ENCODE results near the gene CNTF. TPM values are rescaled to one million over a fixed set of nuclear protein-coding genes. Genes with fewer than 3 reads are reported as not detected.

Gene CNTF
- total RNA-seq, 3 donors from 2014 or later = 0.59 to 1.6 (median 0.66) TPM

GRCh38 chr11:58616594-58616993, 5.9 kb upstream of the CNTF start:
- Histone ChIP-seq H3K36me3 (peaks cover 11% of the 10 kb centered on the region), H3K9me3 (no peaks in the 10 kb centered on the region), H3K27ac (no peak overlapping the region), H3K4me1 (no peaks in the 10 kb centered on the region), H3K27me3 (no peaks in the 10 kb centered on the region), H3K4me3 (no peak overlapping the region)
- no peak for DNase-seq (ENCODE audit: low spot score in 2 of 2)
- intact Hi-C loops (cut with DNase I; ENCODE audit: low total_unique reads) = no loop called here
- TF ChIP-seq CTCF (IDR thresholded peaks at IDR 0.05) = no peak
- TF ChIP-seq POLR2A (IDR thresholded peaks at IDR 0.05) = no peak
- no peak for TF ChIP-seq POLR2AphosphoS5 (IDR thresholded peaks at IDR 0.05)

GRCh38 chr11:58617976-58618557, 4.4 kb upstream of the CNTF start:
- Histone ChIP-seq H3K4me3 (no peak overlapping the region), H3K9me3 (no peaks in the 10 kb centered on the region), H3K4me1 (no peaks in the 10 kb centered on the region), H3K36me3 (peaks cover under 1% of the 10 kb centered on the region), H3K27me3 (no peaks in the 10 kb centered on the region), H3K27ac (no peak overlapping the region)
- intact Hi-C loops (cut with DNase I; ENCODE audit: low total_unique reads) = no loop called here
- TF ChIP-seq POLR2A (IDR thresholded peaks at IDR 0.05) = no peak
- no peak for TF ChIP-seq POLR2AphosphoS5 (IDR thresholded peaks at IDR 0.05)
- no peak for TF ChIP-seq CTCF (IDR thresholded peaks at IDR 0.05)
- no peak for DNase-seq (ENCODE audit: low spot score in 2 of 2)

- Histone ChIP-seq H3K4me3 (no peak overlapping the region), H3K4me1 (no peaks in the 10 kb centered on the region), H3K9me3 (no peaks in the 10 kb centered on the region), H3K27ac (no peak overlapping the region), H3K27me3 (no peaks in the 10 kb centered on the region), H3K36me3 (no peaks in the 10 kb centered on the region)
- TF ChIP-seq POLR2A (IDR thresholded peaks at IDR 0.05) = no peak
- TF ChIP-seq POLR2AphosphoS5 (IDR thresholded peaks at IDR 0.05) = no peak
- TF ChIP-seq CTCF (IDR thresholded peaks at IDR 0.05) = no peak
- intact Hi-C loops (cut with DNase I; ENCODE audit: low total_unique reads) = no loop called here
- no peak for DNase-seq (ENCODE audit: low spot score in 2 of 2)
These were observed 741 bp upstream of the CNTF start for GRCh38 chr11:58621586-58622262.

- Histone ChIP-seq H3K9me3 (no peaks in the 10 kb centered on the region), H3K36me3 (no peaks in the 10 kb centered on the region), H3K4me1 (no peaks in the 10 kb centered on the region), H3K27me3 (no peaks in the 10 kb centered on the region), H3K27ac (no peak overlapping the region), H3K4me3 (no peak overlapping the region)
- no peak for DNase-seq (ENCODE audit: low spot score in 2 of 2)
- intact Hi-C loops (cut with DNase I; ENCODE audit: low total_unique reads) = no loop called here
- TF ChIP-seq CTCF (IDR thresholded peaks at IDR 0.05) = no peak
- TF ChIP-seq POLR2A (IDR thresholded peaks at IDR 0.05) = no peak
- no peak for TF ChIP-seq POLR2AphosphoS5 (IDR thresholded peaks at IDR 0.05)
These were observed 2.6 kb downstream of the CNTF start for GRCh38 chr11:58625086-58625485.

- Histone ChIP-seq H3K4me1 (no peaks in the 10 kb centered on the region), H3K27me3 (no peaks in the 10 kb centered on the region), H3K4me3 (no peak overlapping the region), H3K9me3 (no peaks in the 10 kb centered on the region), H3K27ac (no peak overlapping the region), H3K36me3 (no peaks in the 10 kb centered on the region)
- intact Hi-C loops (cut with DNase I; ENCODE audit: low total_unique reads) = no loop called here
- no peak for DNase-seq (ENCODE audit: low spot score in 2 of 2)
- TF ChIP-seq POLR2A (IDR thresholded peaks at IDR 0.05) (no peak), CTCF (IDR thresholded peaks at IDR 0.05) (no peak), POLR2AphosphoS5 (IDR thresholded peaks at IDR 0.05) (no peak)
These were observed 3.5 kb downstream of the CNTF start for GRCh38 chr11:58625826-58626460.
